ENCODE results near the gene CD86.
"Not testable (repeated sequence)": the region's sequence is repeated elsewhere in the genome, so short reads cannot be mapped to it uniquely, and the experiment has no call there.

The CD86 gene

DNA sequence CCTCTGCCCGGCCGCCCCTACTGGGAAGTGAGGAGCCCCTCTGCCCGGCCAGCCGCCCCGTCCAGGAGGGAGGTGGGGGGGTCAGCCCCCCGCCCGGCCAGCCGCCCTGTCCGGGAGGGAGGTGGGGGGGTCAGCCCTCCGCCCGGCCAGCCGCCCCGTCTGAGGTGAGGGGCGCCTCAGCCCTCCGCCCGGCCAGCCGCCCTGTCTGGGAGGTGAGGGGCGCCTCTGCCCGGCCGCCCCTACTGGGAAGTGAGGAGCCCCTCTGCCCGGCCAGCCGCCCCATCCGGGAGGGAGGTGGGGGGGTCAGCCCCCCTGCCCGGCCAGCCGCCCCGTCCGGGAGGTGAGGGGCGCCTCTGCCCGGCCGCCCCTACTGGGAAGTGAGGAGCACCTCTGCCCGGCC is 109.8 kb downstream of the CD86 start:
- not testable (repeated sequence) for DNase-seq (ENCODE audit: low read depth)

DNA sequence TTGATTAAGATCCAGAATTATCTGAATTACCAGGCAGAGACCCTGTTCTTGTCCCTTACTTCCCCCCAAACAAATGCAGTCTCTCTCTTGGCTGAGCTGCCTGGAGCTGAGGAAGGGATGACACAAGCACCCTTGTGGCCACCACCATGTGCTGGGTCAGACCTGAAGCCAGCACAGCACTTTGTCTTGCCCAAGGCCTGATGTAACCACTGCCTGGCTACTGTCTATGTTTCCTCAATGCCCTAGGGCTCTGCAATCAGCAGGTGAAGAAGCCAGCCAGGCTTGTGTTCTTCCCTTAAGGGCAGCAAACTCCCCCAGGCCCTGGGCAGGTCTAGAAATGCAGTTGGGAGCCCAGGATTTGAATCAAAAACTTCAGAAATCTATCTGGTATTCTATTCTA is 112.5 kb downstream of the CD86 start:
- no peak for DNase-seq (ENCODE audit: low read depth)

DNA sequence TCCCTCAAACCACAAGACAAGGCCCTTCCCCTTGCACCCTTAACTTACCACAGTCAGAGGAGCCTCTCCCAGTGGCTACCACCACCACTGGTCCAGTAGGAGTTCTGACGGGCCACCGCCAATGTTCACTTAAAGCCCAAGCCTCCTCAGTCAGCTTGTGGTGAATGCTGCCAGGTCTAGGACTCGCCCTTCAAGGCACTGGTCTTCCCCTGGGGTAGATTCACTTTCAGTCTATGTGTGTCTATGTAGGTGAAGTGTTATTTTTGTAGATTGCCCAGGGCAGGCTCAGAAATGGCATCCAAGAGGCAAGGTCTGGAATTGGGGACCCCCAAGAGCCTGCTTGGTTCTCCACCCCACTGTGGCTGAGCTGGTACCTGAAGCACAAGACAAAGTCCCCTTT is 112.9 kb downstream of the CD86 start:
- no peak for DNase-seq (ENCODE audit: low read depth)

DNA sequence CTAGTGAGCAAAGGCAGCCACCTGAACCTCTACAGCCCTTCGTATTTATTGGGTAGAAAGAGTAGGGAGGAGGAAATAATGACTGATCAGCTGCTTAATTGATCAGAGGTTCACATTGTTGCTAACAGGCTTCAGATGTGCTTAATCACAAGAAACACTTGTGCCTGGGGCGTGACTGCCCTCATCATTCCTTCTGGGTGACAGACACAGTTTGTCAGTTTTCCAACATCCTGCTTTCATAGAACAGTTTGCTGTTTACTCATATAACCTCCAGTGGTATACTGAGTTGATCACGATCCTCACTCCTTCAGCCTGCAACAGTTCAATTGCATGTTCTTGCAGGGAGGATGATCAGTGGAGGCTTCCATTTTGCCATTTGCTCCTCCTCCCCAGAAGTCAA is 114.7 kb downstream of the CD86 start:
- DNase-seq (ENCODE audit: low read depth): no peak
